HepG2 (cell line): ENCODE measurements around the gene ATIC. TPM values are rescaled to one million over a fixed set of nuclear protein-coding genes. Genes with fewer than 3 reads are reported as not detected.

ENCODE experiments used
- ATAC-seq: fragments of 200-7000 bp; cut with Tn5 transposase; 3 replicates; pipeline ENCODE4 v1.9.1; 2020; ENCODE audit warnings: mild to moderate bottlenecking, moderate library complexity
- BruUV-seq: library from RNA; stranded (reverse); fragments of 400-500 nt; replicated peaks from 2 replicates; lab custom pipeline; 2021; lab: Mats Ljungman, UMichigan
- CTCF ChIA-PET: fragments of 300-600 bp; formaldehyde crosslinking; extraction: SDS; loops from one replicate; lab custom pipeline; 2021; ENCODE audit warnings: low total read pairs, inconsistent platforms, low intra/inter-chr PET ratio; lab: Yijun Ruan, JAX
- POLR2A ChIA-PET: fragments of 350-600 bp; sonication (Branson Sonifier 250); formaldehyde crosslinking; loops from one replicate; lab custom pipeline; 2020; ENCODE audit warnings: antibody characterized with exemption, inconsistent platforms; lab: Yijun Ruan, JAX
- DNase-seq: peaks from one replicate; pipeline ENCODE4 v3.0.0-alpha.2; 2015; ENCODE audit warnings: low spot score
- FAIRE-seq: peaks from 3 replicates; lab custom pipeline; 2011; peaks lifted over from hg19 to GRCh38; lab: Jason Lieb, UNC
- H2AFZ ChIP-seq: one replicate; pipeline ENCODE4 v1.6.1; 2011; ENCODE audit warnings: low read length, inconsistent platforms
- H3K27ac ChIP-seq: fragments of 300-600 bp; 3 replicates; pipeline ENCODE4 v1.8.0; 2011; ENCODE audit warnings: mixed run types, mild to moderate bottlenecking, mixed read lengths, low read length, inconsistent platforms; ENCODE audit not compliant: insufficient read depth; ENCODE audit errors: extremely low read length
- H3K27me3 ChIP-seq, 2 experiments: fragments of 200-600 bp in 1 of 2; 2 replicates in 1 of 2; 3 replicates in 1 of 2; pipeline versions ENCODE4 v1.6.0 to v1.8.0; 2011; ENCODE audit warnings: low read length in 2 of 2, mild to moderate bottlenecking in 2 of 2, moderate library complexity in 2 of 2, inconsistent platforms in 1 of 2; ENCODE audit not compliant: insufficient read depth in 2 of 2, control insufficient read depth in 1 of 2
- H3K36me3 ChIP-seq, 2 experiments: fragments of 200-600 bp in 1 of 2; replicated peaks in 1 of 2; 2 replicates in 1 of 2; 3 replicates in 1 of 2; pipeline versions ENCODE4 v1.5.1 to v1.8.0; 2011; ENCODE audit warnings: low read length in 2 of 2, inconsistent platforms in 1 of 2; ENCODE audit not compliant: insufficient read depth in 2 of 2, control insufficient read depth in 1 of 2
- H3K4me1 ChIP-seq: 2 replicates; pipeline ENCODE4 v1.5.1; 2012; ENCODE audit warnings: low read length, inconsistent platforms; ENCODE audit not compliant: insufficient read depth
- H3K4me2 ChIP-seq: 2 replicates; pipeline ENCODE4 v1.6.0; 2011; ENCODE audit warnings: low read depth, low read length, inconsistent platforms
- H3K4me3 ChIP-seq, 3 experiments: fragments of 200-600 bp in 1 of 3; sonication (generic), shearing (Covaris generic) in 1 of 3; replicated peaks in 1 of 3; 2 replicates each; pipeline ENCODE4 v1.5.1; 2011 to 2016; ENCODE audit warnings: low read length in 3 of 3, inconsistent platforms in 2 of 3, low read depth in 2 of 3, mild to moderate bottlenecking in 2 of 3, control low read depth in 1 of 3, mixed read lengths in 1 of 3; ENCODE audit not compliant: insufficient read depth in 1 of 3
- H3K79me2 ChIP-seq: one replicate; pipeline ENCODE4 v1.6.1; 2011; ENCODE audit warnings: low read length, inconsistent platforms; ENCODE audit not compliant: insufficient read depth
- H3K9ac ChIP-seq: 2 replicates; pipeline ENCODE4 v1.6.0; 2011; ENCODE audit warnings: mild to moderate bottlenecking, low read depth, low read length, inconsistent platforms; ENCODE audit not compliant: insufficient read depth
- H3K9me3 ChIP-seq: 2 replicates; pipeline ENCODE4 v1.5.1; 2012; ENCODE audit warnings: mild to moderate bottlenecking, low read length
- H4K20me1 ChIP-seq: 2 replicates; pipeline ENCODE4 v1.6.0; 2011; ENCODE audit warnings: inconsistent platforms, mild to moderate bottlenecking, low read length, moderate library complexity; ENCODE audit not compliant: insufficient read depth
- ARID4A ChIP-seq: sonication (generic); formaldehyde crosslinking; IDR thresholded peaks from 2 replicates; pipeline ENCODE4 v1.5.0; 2020; ENCODE audit warnings: mild to moderate bottlenecking, missing genetic modification reagents, borderline replicate concordance
- ATAD3A ChIP-seq: sonication (generic); formaldehyde crosslinking; IDR thresholded peaks from 2 replicates; pipeline ENCODE4 v1.4.0; 2020; ENCODE audit warnings: missing genetic modification reagents
- HNF4A ChIP-seq: sonication (generic); formaldehyde crosslinking; IDR thresholded peaks from 2 replicates; pipeline ENCODE4 v1.4.0; 2020; ENCODE audit warnings: missing genetic modification reagents
- POGZ ChIP-seq: sonication (generic); formaldehyde crosslinking; IDR thresholded peaks from 2 replicates; pipeline ENCODE4 v1.4.0; 2020; ENCODE audit warnings: mild to moderate bottlenecking, missing genetic modification reagents
- POLR2G ChIP-seq: fragments of 200-400 bp; formaldehyde crosslinking; IDR thresholded peaks from 2 replicates; pipeline ENCODE4 v1.6.1; 2018; ENCODE audit warnings: mild to moderate bottlenecking, low read depth, low read length, moderate library complexity
- SMYD3 ChIP-seq: sonication (generic); formaldehyde crosslinking; IDR thresholded peaks from 2 replicates; pipeline ENCODE4 v1.8.1; 2023; ENCODE audit warnings: mild to moderate bottlenecking, missing genetic modification reagents
- UBTF ChIP-seq: sonication (generic); formaldehyde crosslinking; IDR thresholded peaks from 2 replicates; pipeline ENCODE4 v1.4.0; 2020; ENCODE audit warnings: mild to moderate bottlenecking, missing genetic modification reagents
- ZBTB21 ChIP-seq: sonication (generic); formaldehyde crosslinking; IDR thresholded peaks from 2 replicates; pipeline ENCODE4 v1.4.0; 2020; ENCODE audit warnings: missing genetic modification reagents
- ZNF143 ChIP-seq: sonication (generic); formaldehyde crosslinking; IDR thresholded peaks from 2 replicates; pipeline ENCODE4 v1.4.0; 2020; ENCODE audit warnings: missing genetic modification reagents
- ZNF367 ChIP-seq: sonication (generic); formaldehyde crosslinking; IDR thresholded peaks from 2 replicates; pipeline ENCODE4 v1.4.0; 2020; ENCODE audit warnings: missing genetic modification reagents, borderline replicate concordance
- ZSCAN12 ChIP-seq: sonication (generic); formaldehyde crosslinking; IDR thresholded peaks from 2 replicates; pipeline ENCODE4 v1.9.0; 2021; ENCODE audit warnings: mild to moderate bottlenecking, missing genetic modification reagents
- WGBS: methylation state at CpG from one replicate; pipeline ENCODE4 v1.1.6; 2017; ENCODE audit warnings: low lambda C conversion rate; 5-methylcytosine and 5-hydroxymethylcytosine counted together
- in situ Hi-C: cut with HindIII; loops from 2 replicates; pipeline ENCODE4 v1.10.0; 2017; ENCODE audit warnings: low pct_unique_long_range_greater_than_20kb; ENCODE audit not compliant: extremely low pct_ligation_motif_present
- intact Hi-C: fragments of 100-400 bp; cut with micrococcal nuclease; formaldehyde crosslinking; loops from one replicate; pipeline ENCODE4 v1.10.0; 2022; ENCODE audit not compliant: unreplicated experiment
- polyA plus RNA-seq, 8 experiments: library from polyadenylated mRNA; depleted of rRNA in 3 of 8; stranded (reverse) in 7 of 8; unstranded in 1 of 8; fragments of >200 nt; fragmentation: Illumina TruSeq in 4 of 8; extraction: Trizol in 4 of 8; gene quantifications; 2 replicates each; pipeline versions ENCODE4 v1.2.1 to v1.2.3, GENCODE V29; 2011 to 2016; ENCODE audit warnings: low read depth in 4 of 8, missing spikeins in 1 of 8, mixed read lengths in 1 of 8; ENCODE audit not compliant: insufficient read depth in 1 of 8
- total RNA-seq, 5 experiments: library from RNA; depleted of rRNA; stranded (reverse); fragments of >200 nt; fragmentation: Illumina TruSeq; extraction: Trizol; gene quantifications; 2 replicates each; pipeline ENCODE4 v1.2.3, GENCODE V29; 2016; ENCODE audit warnings: low read depth in 1 of 5
- TF ChIP-seq, protein P1 (sequence below): sonication (generic); formaldehyde crosslinking; conservative IDR thresholded peaks from 2 replicates; pipeline ENCODE4 v1.4.0; 2020; ENCODE audit warnings: mild to moderate bottlenecking, missing genetic modification reagents, moderate library complexity

Gene ATIC
- total and polyA plus RNA-seq, 2 of the 13 experiments (the other 11 are each of a cell fraction or from before 2014, with no cell fraction given) = 89.8 to 146 TPM

DNA sequence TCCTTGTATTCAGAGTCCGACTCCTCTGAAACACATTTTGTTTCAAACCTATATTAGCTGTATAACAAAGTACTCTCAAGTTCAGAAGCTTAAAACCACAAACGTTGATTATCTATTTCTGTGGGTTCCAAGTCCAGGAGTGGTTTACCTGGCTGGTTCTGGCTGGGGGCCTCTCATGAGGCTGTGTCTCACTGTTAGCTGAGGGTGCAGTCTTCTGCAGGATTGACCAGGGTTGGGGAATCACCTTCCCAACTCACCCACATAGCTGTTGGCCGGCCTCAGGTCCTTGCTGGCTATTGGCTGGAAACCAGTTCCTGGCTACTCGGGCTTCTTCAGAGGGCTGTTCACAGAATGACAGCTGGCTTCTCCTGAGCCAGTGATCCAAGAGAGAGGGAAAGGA, 18.0 kb upstream of the ATIC start:
- no TSS peak for BruUV-seq
- CTCF ChIA-PET = no interaction called here
- in situ Hi-C loops = no loop called here
- TF ChIP-seq ZNF367 (CRISPR knock-in tag) (no peak), ZBTB21 (CRISPR knock-in tag) (no peak), POGZ (peak; percentile 36; the same call in 1 of the 2 replicates), ATAD3A (CRISPR knock-in tag) (no peak), HNF4A (CRISPR knock-in tag) (peak; percentile 60; the same call in 1 of the 2 replicates), ZSCAN12 (CRISPR knock-in tag) (no peak), UBTF (CRISPR knock-in tag) (no peak), POLR2G (no peak), ARID4A (CRISPR knock-in tag) (peak; percentile 17; the same call in 1 of the 2 replicates), ZNF143 (no peak), SMYD3 (CRISPR knock-in tag) (no peak)
- TF ChIP-seq, protein P1, sequence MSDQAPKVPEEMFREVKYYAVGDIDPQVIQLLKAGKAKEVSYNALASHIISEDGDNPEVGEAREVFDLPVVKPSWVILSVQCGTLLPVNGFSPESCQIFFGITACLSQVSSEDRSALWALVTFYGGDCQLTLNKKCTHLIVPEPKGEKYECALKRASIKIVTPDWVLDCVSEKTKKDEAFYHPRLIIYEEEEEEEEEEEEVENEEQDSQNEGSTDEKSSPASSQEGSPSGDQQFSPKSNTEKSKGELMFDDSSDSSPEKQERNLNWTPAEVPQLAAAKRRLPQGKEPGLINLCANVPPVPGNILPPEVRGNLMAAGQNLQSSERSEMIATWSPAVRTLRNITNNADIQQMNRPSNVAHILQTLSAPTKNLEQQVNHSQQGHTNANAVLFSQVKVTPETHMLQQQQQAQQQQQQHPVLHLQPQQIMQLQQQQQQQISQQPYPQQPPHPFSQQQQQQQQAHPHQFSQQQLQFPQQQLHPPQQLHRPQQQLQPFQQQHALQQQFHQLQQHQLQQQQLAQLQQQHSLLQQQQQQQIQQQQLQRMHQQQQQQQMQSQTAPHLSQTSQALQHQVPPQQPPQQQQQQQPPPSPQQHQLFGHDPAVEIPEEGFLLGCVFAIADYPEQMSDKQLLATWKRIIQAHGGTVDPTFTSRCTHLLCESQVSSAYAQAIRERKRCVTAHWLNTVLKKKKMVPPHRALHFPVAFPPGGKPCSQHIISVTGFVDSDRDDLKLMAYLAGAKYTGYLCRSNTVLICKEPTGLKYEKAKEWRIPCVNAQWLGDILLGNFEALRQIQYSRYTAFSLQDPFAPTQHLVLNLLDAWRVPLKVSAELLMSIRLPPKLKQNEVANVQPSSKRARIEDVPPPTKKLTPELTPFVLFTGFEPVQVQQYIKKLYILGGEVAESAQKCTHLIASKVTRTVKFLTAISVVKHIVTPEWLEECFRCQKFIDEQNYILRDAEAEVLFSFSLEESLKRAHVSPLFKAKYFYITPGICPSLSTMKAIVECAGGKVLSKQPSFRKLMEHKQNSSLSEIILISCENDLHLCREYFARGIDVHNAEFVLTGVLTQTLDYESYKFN (CRISPR knock-in tag) = peak; percentile 36; the same call in 1 of the 2 replicates

More for the DNA sequence above, 18.0 kb upstream of the ATIC start:
- peak overlapping the region; percentile 61 for H2AFZ ChIP-seq
- no peaks in the 10 kb centered on the region for H3K79me2 ChIP-seq
- ATAC-seq (peak; percentile 93), FAIRE-seq (peak; percentile 8), DNase-seq (peak; percentile 29)
- H3K9ac ChIP-seq = no peak overlapping the region
- H3K36me3 ChIP-seq = no peaks in the 10 kb centered on the region
- no peaks in the 10 kb centered on the region; a peak in 1 of 5 replicates for H3K27me3 ChIP-seq
- POLR2A ChIA-PET = interaction anchor here (1.3 kb wide), 1 partner anchor 18 kb away, joined by 7 read pairs; the partner anchor contains the start of gene ATIC
- no peak overlapping the region for H3K27ac ChIP-seq
- no peaks in the 10 kb centered on the region for H4K20me1 ChIP-seq
- intact Hi-C loops = no loop called here
- H3K9me3 ChIP-seq = no peaks in the 10 kb centered on the region
- peaks cover 32% of the 10 kb centered on the region for H3K4me1 ChIP-seq
- peak overlapping the region; percentile 63 for H3K4me2 ChIP-seq
- peak overlapping the region in 2 of 3 experiments; percentile 22 to 50; a peak in 3 of 6 replicates for H3K4me3 ChIP-seq
- WGBS = 5% methylated on average over 4 of the region's 4 CpGs
